GM23248 (cell line): Measurements from ENCODE around the gene NENF.

ENCODE experiments used
- EZH2 ChIP-seq: fragments of 200-600 bp; sonication (generic); IDR thresholded peaks from 2 replicates; pipeline ENCODE4 v1.6.1; 2018; ENCODE audit warnings: antibody characterized with exemption, mild to moderate bottlenecking; ENCODE audit not compliant: insufficient read depth, poor library complexity, severe bottlenecking
- EZH2phosphoT487 ChIP-seq: fragments of 200-600 bp; sonication (generic); IDR thresholded peaks from 2 replicates; pipeline ENCODE4 v1.6.1; 2018; ENCODE audit warnings: antibody characterized with exemption, moderate library complexity, mild to moderate bottlenecking, low read depth; ENCODE audit not compliant: insufficient read depth

DNA sequence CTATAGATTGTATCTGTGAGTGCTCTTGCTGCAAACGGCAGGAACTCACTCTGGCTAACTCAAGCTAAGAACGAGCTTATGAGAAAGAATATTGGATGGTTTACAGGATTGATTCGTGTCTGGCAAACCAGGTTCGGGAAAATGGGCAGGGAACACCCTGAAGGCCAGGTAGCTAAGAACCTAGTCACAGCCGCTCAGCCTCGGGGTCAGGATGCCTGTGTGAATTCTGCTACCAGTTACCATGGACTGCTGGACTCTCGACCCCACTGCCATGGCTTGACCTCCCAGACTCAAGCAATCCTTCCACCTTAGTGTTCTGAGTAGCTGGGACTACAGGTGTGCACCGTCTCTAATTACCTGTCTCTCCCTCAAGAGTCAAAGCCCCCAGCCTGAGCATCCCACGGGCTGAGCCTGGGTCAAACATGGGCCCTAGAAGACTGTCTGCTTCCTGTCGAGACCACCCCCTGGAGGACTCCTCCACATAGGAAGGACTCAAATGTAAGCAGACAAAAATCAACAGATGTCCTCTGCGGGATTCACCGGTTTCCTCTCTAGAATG, 45.8 kb downstream of the NENF start:
- TF ChIP-seq EZH2 (no peak), EZH2phosphoT487 (no peak)
